HepG2 (cell line): ENCODE measurements around the gene LYRM4. TPM values are rescaled to one million over a fixed set of nuclear protein-coding genes. Genes with fewer than 3 reads are reported as not detected.

ENCODE experiments used
- CCDC6 ChIP-seq: sonication (generic); formaldehyde crosslinking; IDR thresholded peaks from 2 replicates; pipeline ENCODE4 v1.8.1; 2022; ENCODE audit warnings: mild to moderate bottlenecking, missing genetic modification reagents, moderate library complexity
- GATA4 ChIP-seq: sonication (generic); IDR thresholded peaks from 2 replicates; pipeline ENCODE4 v1.6.1; 2016; ENCODE audit warnings: antibody characterized with exemption, low read depth, borderline replicate concordance
- HNRNPL ChIP-seq: fragments of 200-400 bp; formaldehyde crosslinking; IDR thresholded peaks from 2 replicates; pipeline ENCODE4 v1.6.1; 2017; ENCODE audit warnings: mild to moderate bottlenecking, low read depth, low read length
- MEIS1 ChIP-seq: sonication (generic); formaldehyde crosslinking; IDR thresholded peaks from 2 replicates; pipeline ENCODE4 v1.9.0; 2021; ENCODE audit warnings: mild to moderate bottlenecking, missing genetic modification reagents, moderate library complexity, borderline replicate concordance
- RCOR2 ChIP-seq: IDR thresholded peaks from 2 replicates; pipeline ENCODE4 v1.6.1; 2016; ENCODE audit warnings: missing biosample characterization, missing genetic modification reagents
- XRCC5 ChIP-seq: fragments of 200-400 bp; formaldehyde crosslinking; optimal IDR thresholded peaks from 2 replicates; pipeline ENCODE3; 2017; ENCODE audit warnings: mild to moderate bottlenecking, low read length
- ZNF17 ChIP-seq: sonication (generic); formaldehyde crosslinking; IDR thresholded peaks from 2 replicates; pipeline ENCODE4 v1.5.0; 2020; ENCODE audit warnings: mild to moderate bottlenecking, missing genetic modification reagents
- ZNF563 ChIP-seq: sonication (generic); formaldehyde crosslinking; IDR thresholded peaks from 2 replicates; pipeline ENCODE4 v1.8.0; 2022; ENCODE audit warnings: mild to moderate bottlenecking, moderate library complexity, missing genetic modification reagents
- ZNF644 ChIP-seq: IDR thresholded peaks from 2 replicates; pipeline ENCODE4 v1.6.1; 2016; ENCODE audit warnings: low read depth
- ZNF768 ChIP-seq: sonication (generic); formaldehyde crosslinking; IDR thresholded peaks from 2 replicates; pipeline ENCODE4 v1.4.0; 2020; ENCODE audit warnings: missing genetic modification reagents
- polyA plus RNA-seq, 8 experiments: library from polyadenylated mRNA; depleted of rRNA in 3 of 8; stranded (reverse) in 7 of 8; unstranded in 1 of 8; fragments of >200 nt; fragmentation: Illumina TruSeq in 4 of 8; extraction: Trizol in 4 of 8; gene quantifications; 2 replicates each; pipeline versions ENCODE4 v1.2.1 to v1.2.3, GENCODE V29; 2011 to 2016; ENCODE audit warnings: low read depth in 4 of 8, missing spikeins in 1 of 8, mixed read lengths in 1 of 8; ENCODE audit not compliant: insufficient read depth in 1 of 8
- total RNA-seq, 5 experiments: library from RNA; depleted of rRNA; stranded (reverse); fragments of >200 nt; fragmentation: Illumina TruSeq; extraction: Trizol; gene quantifications; 2 replicates each; pipeline ENCODE4 v1.2.3, GENCODE V29; 2016; ENCODE audit warnings: low read depth in 1 of 5
- TF ChIP-seq, protein P1 (sequence below): sonication (generic); formaldehyde crosslinking; IDR thresholded peaks from 2 replicates; pipeline ENCODE4 v1.4.0; 2020; ENCODE audit warnings: missing genetic modification reagents
- TF ChIP-seq, protein P2 (sequence below): sonication (generic); formaldehyde crosslinking; IDR thresholded peaks from 2 replicates; pipeline ENCODE4 v1.4.0; 2020; ENCODE audit warnings: missing genetic modification reagents
- TF ChIP-seq, protein P3 (sequence below): sonication (generic); formaldehyde crosslinking; IDR thresholded peaks from 2 replicates; pipeline ENCODE4 v1.5.0; 2020; ENCODE audit warnings: mild to moderate bottlenecking, missing genetic modification reagents, borderline replicate concordance

The LYRM4 gene
- total and polyA plus RNA-seq, 2 of the 13 experiments (the other 11 are each of a cell fraction or from before 2014, with no cell fraction given) = 64.6 to 67.5 TPM

DNA sequence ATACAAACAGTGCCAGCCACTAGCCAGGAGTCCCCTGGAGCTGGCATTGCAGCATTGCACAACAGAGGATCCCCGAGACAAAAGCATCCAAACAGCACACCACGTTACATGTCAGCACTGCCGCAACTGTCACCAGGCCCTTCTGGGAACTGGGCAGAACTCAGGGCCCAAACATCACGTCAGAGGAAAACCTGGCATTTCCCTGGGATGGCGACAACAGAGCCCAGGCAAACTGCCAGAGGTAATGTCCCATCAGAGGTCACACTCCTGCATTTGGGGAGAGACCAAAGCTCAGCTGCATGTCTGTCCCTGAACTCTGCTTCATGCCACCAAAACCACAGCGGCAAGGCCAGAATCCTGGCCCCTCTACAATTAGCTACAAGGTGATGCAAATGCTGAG lies 139.3 kb downstream of the LYRM4 start (continued):
- TF ChIP-seq, protein P1, sequence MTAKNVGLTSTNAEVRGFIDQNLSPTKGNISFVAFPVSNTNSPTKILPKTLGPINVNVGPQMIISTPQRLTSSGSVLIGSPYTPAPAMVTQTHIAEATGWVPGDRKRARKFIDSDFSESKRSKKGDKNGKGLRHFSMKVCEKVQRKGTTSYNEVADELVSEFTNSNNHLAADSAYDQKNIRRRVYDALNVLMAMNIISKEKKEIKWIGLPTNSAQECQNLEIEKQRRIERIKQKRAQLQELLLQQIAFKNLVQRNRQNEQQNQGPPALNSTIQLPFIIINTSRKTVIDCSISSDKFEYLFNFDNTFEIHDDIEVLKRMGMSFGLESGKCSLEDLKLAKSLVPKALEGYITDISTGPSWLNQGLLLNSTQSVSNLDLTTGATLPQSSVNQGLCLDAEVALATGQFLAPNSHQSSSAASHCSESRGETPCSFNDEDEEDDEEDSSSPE (CRISPR knock-in tag) = no peak
- TF ChIP-seq XRCC5 (no peak), ZNF563 (peak; percentile 22; the same call in 1 of the 2 replicates), RCOR2 (CRISPR knock-in tag) (peak; percentile 62; the same call in 1 of the 2 replicates), HNRNPL (0 out of 2 replicates have a peak, but pooled peaks have one; percentile 18), ZNF17 (CRISPR knock-in tag) (no peak), MEIS1 (CRISPR knock-in tag) (no peak), GATA4 (0 out of 2 replicates have a peak, but pooled peaks have one; percentile 8), CCDC6 (CRISPR knock-in tag) (no peak), ZNF644 (CRISPR knock-in tag) (peak; percentile 14; the same call in 1 of the 2 replicates), ZNF768 (CRISPR knock-in tag) (no peak)
- TF ChIP-seq, protein P2, sequence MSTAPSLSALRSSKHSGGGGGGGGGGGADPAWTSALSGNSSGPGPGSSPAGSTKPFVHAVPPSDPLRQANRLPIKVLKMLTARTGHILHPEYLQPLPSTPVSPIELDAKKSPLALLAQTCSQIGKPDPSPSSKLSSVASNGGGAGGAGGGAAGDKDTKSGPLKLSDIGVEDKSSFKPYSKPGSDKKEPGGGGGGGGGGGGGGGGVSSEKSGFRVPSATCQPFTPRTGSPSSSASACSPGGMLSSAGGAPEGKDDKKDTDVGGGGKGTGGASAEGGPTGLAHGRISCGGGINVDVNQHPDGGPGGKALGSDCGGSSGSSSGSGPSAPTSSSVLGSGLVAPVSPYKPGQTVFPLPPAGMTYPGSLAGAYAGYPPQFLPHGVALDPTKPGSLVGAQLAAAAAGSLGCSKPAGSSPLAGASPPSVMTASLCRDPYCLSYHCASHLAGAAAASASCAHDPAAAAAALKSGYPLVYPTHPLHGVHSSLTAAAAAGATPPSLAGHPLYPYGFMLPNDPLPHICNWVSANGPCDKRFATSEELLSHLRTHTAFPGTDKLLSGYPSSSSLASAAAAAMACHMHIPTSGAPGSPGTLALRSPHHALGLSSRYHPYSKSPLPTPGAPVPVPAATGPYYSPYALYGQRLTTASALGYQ (CRISPR knock-in tag) = no peak
- TF ChIP-seq, protein P3, sequence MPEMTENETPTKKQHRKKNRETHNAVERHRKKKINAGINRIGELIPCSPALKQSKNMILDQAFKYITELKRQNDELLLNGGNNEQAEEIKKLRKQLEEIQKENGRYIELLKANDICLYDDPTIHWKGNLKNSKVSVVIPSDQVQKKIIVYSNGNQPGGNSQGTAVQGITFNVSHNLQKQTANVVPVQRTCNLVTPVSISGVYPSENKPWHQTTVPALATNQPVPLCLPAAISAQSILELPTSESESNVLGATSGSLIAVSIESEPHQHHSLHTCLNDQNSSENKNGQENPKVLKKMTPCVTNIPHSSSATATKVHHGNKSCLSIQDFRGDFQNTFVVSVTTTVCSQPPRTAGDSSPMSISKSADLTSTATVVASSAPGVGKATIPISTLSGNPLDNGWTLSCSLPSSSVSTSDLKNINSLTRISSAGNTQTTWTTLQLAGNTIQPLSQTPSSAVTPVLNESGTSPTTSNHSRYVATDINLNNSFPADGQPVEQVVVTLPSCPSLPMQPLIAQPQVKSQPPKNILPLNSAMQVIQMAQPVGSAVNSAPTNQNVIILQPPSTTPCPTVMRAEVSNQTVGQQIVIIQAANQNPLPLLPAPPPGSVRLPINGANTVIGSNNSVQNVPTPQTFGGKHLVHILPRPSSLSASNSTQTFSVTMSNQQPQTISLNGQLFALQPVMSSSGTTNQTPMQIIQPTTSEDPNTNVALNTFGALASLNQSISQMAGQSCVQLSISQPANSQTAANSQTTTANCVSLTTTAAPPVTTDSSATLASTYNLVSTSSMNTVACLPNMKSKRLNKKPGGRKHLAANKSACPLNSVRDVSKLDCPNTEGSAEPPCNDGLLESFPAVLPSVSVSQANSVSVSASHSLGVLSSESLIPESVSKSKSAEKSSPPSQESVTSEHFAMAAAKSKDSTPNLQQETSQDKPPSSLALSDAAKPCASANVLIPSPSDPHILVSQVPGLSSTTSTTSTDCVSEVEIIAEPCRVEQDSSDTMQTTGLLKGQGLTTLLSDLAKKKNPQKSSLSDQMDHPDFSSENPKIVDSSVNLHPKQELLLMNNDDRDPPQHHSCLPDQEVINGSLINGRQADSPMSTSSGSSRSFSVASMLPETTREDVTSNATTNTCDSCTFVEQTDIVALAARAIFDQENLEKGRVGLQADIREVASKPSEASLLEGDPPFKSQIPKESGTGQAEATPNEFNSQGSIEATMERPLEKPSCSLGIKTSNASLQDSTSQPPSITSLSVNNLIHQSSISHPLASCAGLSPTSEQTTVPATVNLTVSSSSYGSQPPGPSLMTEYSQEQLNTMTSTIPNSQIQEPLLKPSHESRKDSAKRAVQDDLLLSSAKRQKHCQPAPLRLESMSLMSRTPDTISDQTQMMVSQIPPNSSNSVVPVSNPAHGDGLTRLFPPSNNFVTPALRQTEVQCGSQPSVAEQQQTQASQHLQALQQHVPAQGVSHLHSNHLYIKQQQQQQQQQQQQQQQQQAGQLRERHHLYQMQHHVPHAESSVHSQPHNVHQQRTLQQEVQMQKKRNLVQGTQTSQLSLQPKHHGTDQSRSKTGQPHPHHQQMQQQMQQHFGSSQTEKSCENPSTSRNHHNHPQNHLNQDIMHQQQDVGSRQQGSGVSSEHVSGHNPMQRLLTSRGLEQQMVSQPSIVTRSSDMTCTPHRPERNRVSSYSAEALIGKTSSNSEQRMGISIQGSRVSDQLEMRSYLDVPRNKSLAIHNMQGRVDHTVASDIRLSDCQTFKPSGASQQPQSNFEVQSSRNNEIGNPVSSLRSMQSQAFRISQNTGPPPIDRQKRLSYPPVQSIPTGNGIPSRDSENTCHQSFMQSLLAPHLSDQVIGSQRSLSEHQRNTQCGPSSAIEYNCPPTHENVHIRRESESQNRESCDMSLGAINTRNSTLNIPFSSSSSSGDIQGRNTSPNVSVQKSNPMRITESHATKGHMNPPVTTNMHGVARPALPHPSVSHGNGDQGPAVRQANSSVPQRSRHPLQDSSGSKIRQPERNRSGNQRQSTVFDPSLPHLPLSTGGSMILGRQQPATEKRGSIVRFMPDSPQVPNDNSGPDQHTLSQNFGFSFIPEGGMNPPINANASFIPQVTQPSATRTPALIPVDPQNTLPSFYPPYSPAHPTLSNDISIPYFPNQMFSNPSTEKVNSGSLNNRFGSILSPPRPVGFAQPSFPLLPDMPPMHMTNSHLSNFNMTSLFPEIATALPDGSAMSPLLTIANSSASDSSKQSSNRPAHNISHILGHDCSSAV (CRISPR knock-in tag) = no peak
